ENCODE results near the gene PKLR.
A peak's percentile ranks its signal among the peaks of the same experiment; 100 is the strongest.
"Not testable (repeated sequence)": the region's sequence is repeated elsewhere in the genome, so short reads cannot be mapped to it uniquely, and the experiment has no call there.

The PKLR gene

GRCh38 chr1:155301342-155301841, at the start of gene PKLR:
TSS of gene PKLR (minus strand) at chr1:155301438. CDS start at chr1:155301395, 43 bp downstream.
- DNase-seq (ENCODE audit: low spot score): no peak

GRCh38 chr1:155342842-155343241, 41.6 kb upstream of the PKLR start:
- no peak for DNase-seq (ENCODE audit: low spot score)

GRCh38 chr1:155339515-155340097, 38.4 kb upstream of the PKLR start:
- DNase-seq (ENCODE audit: low spot score): no peak

- DNase-seq (ENCODE audit: low spot score): no peak
Observed at GRCh38 chr1:155334962-155335361, 33.7 kb upstream of the PKLR start.

- DNase-seq (ENCODE audit: low spot score): no peak
Observed at GRCh38 chr1:155329980-155330598, 28.9 kb upstream of the PKLR start.

- DNase-seq (ENCODE audit: low spot score): not testable (repeated sequence)
Observed at GRCh38 chr1:155328856-155329255, 27.6 kb upstream of the PKLR start.

- DNase-seq (ENCODE audit: low spot score): no peak
Observed at GRCh38 chr1:155327981-155328380, 26.7 kb upstream of the PKLR start.

GRCh38 chr1:155326631-155327037, 25.4 kb upstream of the PKLR start:
- no peak for DNase-seq (ENCODE audit: low spot score)

GRCh38 chr1:155326020-155326526, 24.8 kb upstream of the PKLR start:
- DNase-seq (ENCODE audit: low spot score): no peak

GRCh38 chr1:155325603-155325893, 24.3 kb upstream of the PKLR start:
- DNase-seq (ENCODE audit: low spot score): no peak

- peak; percentile 58 for DNase-seq (ENCODE audit: low spot score)
Observed at GRCh38 chr1:155324717-155325602, 23.7 kb upstream of the PKLR start.

GRCh38 chr1:155324037-155324716, 22.9 kb upstream of the PKLR start:
- DNase-seq (ENCODE audit: low spot score): peak; percentile 95

- peak; percentile 88 for DNase-seq (ENCODE audit: low spot score)
Observed at GRCh38 chr1:155323729-155324036, 22.4 kb upstream of the PKLR start.

GRCh38 chr1:155322953-155323728, 21.9 kb upstream of the PKLR start:
- peak; percentile 85 for DNase-seq (ENCODE audit: low spot score)

GRCh38 chr1:155322571-155322952, 21.3 kb upstream of the PKLR start:
- no peak for DNase-seq (ENCODE audit: low spot score)

GRCh38 chr1:155321639-155322503, 20.6 kb upstream of the PKLR start:
- no peak for DNase-seq (ENCODE audit: low spot score)

GRCh38 chr1:155320661-155321617, 19.7 kb upstream of the PKLR start, which contains the start of gene RUSC1:
TSS of gene RUSC1 (plus strand) at chr1:155320894. CDS start at chr1:155321774, 880 bp downstream.
- DNase-seq (ENCODE audit: low spot score): no peak

- DNase-seq (ENCODE audit: low spot score): no peak
Observed at GRCh38 chr1:155320252-155320651, 19.0 kb upstream of the PKLR start.

GRCh38 chr1:155319536-155319935, 18.3 kb upstream of the PKLR start:
- DNase-seq (ENCODE audit: low spot score): no peak

Data from LoVo (cell line).